Adrenal gland (tissue), 12 donors: ENCODE results near the gene UNK. TPM values are rescaled to one million over a fixed set of nuclear protein-coding genes. Genes with fewer than 3 reads are reported as not detected.

Experiments used
- DNase-seq, 7 donors: peaks; one replicate each; pipeline ENCODE4 v3.0.0-alpha.2; 2019 to 2020
- H3K27ac ChIP-seq, 5 donors: fragments of 200-600 bp; sonication (generic) in 4 of 5; 1 replicate in 3 of 5; 2 replicates in 2 of 5; pipeline versions ENCODE4 v1.5.1 to v1.8.0; 2016 to 2020; ENCODE audit warnings: mild to moderate bottlenecking in 1 of 5
- H3K27me3 ChIP-seq: fragments of 200-600 bp; 2 replicates; pipeline ENCODE4 v1.8.0; 2021
- H3K36me3 ChIP-seq, 2 donors: fragments of 200-600 bp; replicated peaks in 1 of 2; 1 replicate in 1 of 2; 2 replicates in 1 of 2; pipeline versions ENCODE4 v1.5.1 to v1.8.0; 2018 to 2022
- H3K4me1 ChIP-seq, 2 donors: fragments of 200-600 bp; replicated peaks in 1 of 2; 1 replicate in 1 of 2; 2 replicates in 1 of 2; pipeline versions ENCODE4 v1.5.1 to v1.8.0; 2018 to 2021
- H3K4me3 ChIP-seq, 4 donors: fragments of 200-600 bp; sonication (generic) in 3 of 4; one replicate each; pipeline ENCODE4 v1.5.1; 2016 to 2018
- H3K9me3 ChIP-seq, 3 donors: fragments of 200-600 bp; sonication (generic) in 1 of 3; replicated peaks in 1 of 3; 1 replicate in 2 of 3; 2 replicates in 1 of 3; pipeline versions ENCODE4 v1.5.1 to v1.8.0; 2016 to 2021
- CTCF ChIP-seq, 6 experiments: fragments of 450-650 bp in 4 of 6; fragments of 200-600 bp in 2 of 6; sonication (generic) in 1 of 6; IDR thresholded peaks; 1 replicate in 5 of 6; 2 replicates in 1 of 6; pipeline versions ENCODE4 v1.5.1 to v1.8.0; 2016 to 2021; ENCODE audit warnings: antibody characterized with exemption in 6 of 6, mild to moderate bottlenecking in 2 of 6, moderate library complexity in 1 of 6
- POLR2A ChIP-seq, 2 donors: fragments of 450-650 bp; IDR thresholded peaks; one replicate each; pipeline ENCODE4 v1.6.1; 2017; ENCODE audit warnings: antibody characterized with exemption in 2 of 2, mild to moderate bottlenecking in 2 of 2, moderate library complexity in 1 of 2
- WGBS, 4 donors: extraction: QIAGEN DNeasy Blood & Tissue Kit in 2 of 4; methylation state at CpG; one replicate each; pipeline versions ENCODE4 v1.1.5 to v1.1.7; 2013 to 2017; 5-methylcytosine and 5-hydroxymethylcytosine counted together
- intact Hi-C, 2 donors: fragments of 100-400 bp; cut with DNase I; formaldehyde crosslinking; loops; one replicate each; pipeline versions ENCODE4 v1.14.1 to v1.15.0; 2022 to 2023
- polyA plus RNA-seq, 3 donors: library from polyadenylated mRNA; stranded (reverse); fragments of 200-250 nt in 2 of 3; fragments of 350-450 nt in 1 of 3; fragmentation: Illumina TruSeq in 1 of 3; extraction: RNeasy Lipid Tissue Mini Kit (QIAGEN cat#74804) in 1 of 3; gene quantifications; one replicate each; pipeline ENCODE4 v1.2.3, GENCODE V29; 2013 to 2014
- total RNA-seq, 9 donors: library from RNA; depleted of rRNA in 4 of 9; stranded (reverse); fragments of >200 nt in 4 of 9; fragments of 120-200 nt in 1 of 9; fragmentation: NEBNext Ultra II Directional in 1 of 9; extraction: Animal tissue kit (Norgen Biotek cat#: 25700) in 1 of 9; gene quantifications; one replicate each; pipeline versions ENCODE4 v1.1.0 to v1.2.4, GENCODE V29; 2013 to 2023
- donor health status: healthy with polysubstance abuse.
- donor health status: Bipolar disorder and iron deficiency.
- donor health status: DM: yes; HTN: yes; CAD: no.
- donor health status: DM: no; HTN: no; CAD: no.
- donor health status: DM: no; HTN: no; CAD: no.
- donor health status: DM: yes; HTN: yes; CAD: no.

The UNK gene
- total and polyA plus RNA-seq, 12 donors = 13.6 to 45.9 (median 24.6) TPM

GRCh38 chr17:75752802-75753513 is 31.6 kb upstream of the UNK start:
- H3K9me3 ChIP-seq = no peaks in the 10 kb centered on the region
- 65 to 72% (median 68%) methylated on average over 10 to 19 of the region's 19 CpGs for WGBS, 4 donors
- H3K36me3 ChIP-seq = peaks cover 0 to 3% of the 10 kb centered on the region in 2 donors
- no peak overlapping the region for H3K27ac ChIP-seq
- H3K27me3 ChIP-seq = no peaks in the 10 kb centered on the region
- no peak for DNase-seq
- intact Hi-C loops = no loop called here
- no peak for TF ChIP-seq POLR2A (IDR thresholded peaks at IDR 0.05)
- no peak for TF ChIP-seq CTCF (IDR thresholded peaks at IDR 0.05)
- H3K4me3 ChIP-seq = peak overlapping the region in 1 of 4 donors; percentile 59
- peaks cover 11 to 14% of the 10 kb centered on the region in 2 donors for H3K4me1 ChIP-seq

DNA sequence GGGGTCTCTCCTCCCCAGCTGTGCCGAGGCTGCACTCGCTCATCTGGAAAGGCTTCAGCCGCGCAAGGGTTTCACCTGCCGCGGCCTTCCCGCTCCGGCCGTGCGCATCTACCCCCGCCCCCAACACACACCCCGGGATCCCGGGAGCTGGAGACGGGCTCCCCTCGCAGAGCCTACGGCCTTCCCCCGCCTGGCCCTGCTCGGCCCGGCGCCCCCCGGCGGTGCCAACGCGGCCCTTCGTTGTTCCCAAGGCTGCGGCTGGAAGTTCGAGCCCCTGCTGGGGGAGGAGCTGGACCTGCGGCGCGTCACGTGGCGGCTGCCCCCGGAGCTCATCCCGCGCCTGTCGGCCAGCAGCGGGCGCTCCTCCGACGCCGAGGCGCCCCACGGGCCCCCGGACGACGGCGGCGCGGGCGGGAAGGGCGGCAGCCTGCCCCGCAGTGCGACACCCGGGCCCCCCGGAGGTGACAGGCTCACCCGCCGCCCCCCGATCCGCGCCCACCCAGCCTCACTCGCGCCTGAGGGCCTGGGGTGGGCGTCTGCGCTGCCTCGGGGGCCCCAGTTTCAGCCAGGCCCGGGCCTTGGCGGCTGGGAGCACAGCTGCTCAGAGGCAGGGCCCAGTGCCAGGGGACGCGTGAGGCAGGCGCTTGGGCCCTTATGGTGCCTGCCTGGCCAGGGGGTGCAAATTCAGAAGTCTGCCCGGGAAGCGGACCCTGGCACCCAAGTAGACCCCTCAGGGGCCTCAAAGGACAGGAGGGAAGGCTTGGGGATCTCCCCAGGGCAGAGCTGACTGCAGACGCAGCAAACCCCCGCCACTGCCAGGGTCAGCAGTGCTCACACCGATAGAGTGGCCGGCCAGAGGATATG is 30.9 kb upstream of the UNK start:
- TF ChIP-seq POLR2A (IDR thresholded peaks at IDR 0.05) (peak; percentile 8 to 25), CTCF (IDR thresholded peaks at IDR 0.05) (peak in 4 of 6 experiments; percentile 9 to 69 (median 60))
- peaks cover 11 to 14% of the 10 kb centered on the region in 2 donors for H3K4me1 ChIP-seq
- H3K36me3 ChIP-seq = peaks cover 0 to 8% of the 10 kb centered on the region in 2 donors
- H3K9me3 ChIP-seq = no peaks in the 10 kb centered on the region
- peak overlapping the region in 1 of 4 donors; percentile 59 for H3K4me3 ChIP-seq
- DNase-seq = peak in 5 of 7 donors; percentile 68 to 70 (median 69)
- no peaks in the 10 kb centered on the region for H3K27me3 ChIP-seq
- H3K27ac ChIP-seq = peak overlapping the region in 1 of 5 donors; percentile 59
- intact Hi-C loops = no loop called here
- 2 to 73% (median 6%) methylated on average over 6 to 76 of the region's 76 CpGs for WGBS, 4 donors

DNA sequence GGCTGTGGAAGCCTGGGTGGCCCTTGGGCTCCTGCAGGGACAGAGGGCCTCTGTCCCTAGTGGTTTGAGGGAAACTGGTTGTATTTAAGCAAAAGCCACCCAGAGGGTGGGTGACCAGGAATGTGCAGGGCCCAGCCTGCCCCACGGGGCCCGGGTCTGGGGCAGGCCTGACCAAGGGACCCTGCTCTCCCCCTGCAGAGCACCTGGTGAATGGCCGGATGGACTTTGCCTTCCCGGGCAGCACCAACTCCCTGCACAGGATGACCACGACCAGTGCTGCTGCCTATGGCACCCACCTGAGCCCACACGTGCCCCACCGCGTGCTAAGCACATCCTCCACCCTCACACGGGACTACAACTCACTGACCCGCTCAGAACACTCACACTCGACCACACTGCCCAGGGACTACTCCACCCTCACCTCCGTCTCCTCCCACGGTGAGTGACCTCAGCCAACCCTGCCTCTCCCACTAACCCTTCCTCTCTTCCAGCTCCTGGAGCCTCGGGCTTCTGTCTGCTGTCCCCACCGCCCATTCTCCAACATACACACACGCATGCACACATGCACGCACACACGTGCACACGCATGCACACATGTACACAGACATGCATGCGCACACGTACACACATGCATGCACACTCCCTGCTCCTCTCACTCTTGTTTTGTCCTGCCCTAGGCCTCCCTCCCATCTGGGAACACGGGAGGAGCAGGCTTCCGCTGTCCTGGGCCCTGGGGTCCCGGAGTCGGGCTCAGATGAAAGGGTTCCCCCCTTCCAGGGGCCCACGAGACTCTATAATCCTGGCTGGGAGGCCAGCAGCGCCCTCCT is 30.0 kb upstream of the UNK start:
- peaks cover 11 to 13% of the 10 kb centered on the region in 2 donors for H3K4me1 ChIP-seq
- WGBS, 4 donors = 82 to 84% (median 82%) methylated on average over 20 to 27 of the region's 27 CpGs
- peaks cover 0 to 8% of the 10 kb centered on the region in 2 donors for H3K36me3 ChIP-seq
- peak overlapping the region in 1 of 4 donors; percentile 59 for H3K4me3 ChIP-seq
- intact Hi-C loops = no loop called here
- no peaks in the 10 kb centered on the region for H3K9me3 ChIP-seq
- no peak for TF ChIP-seq POLR2A (IDR thresholded peaks at IDR 0.05)
- TF ChIP-seq CTCF (IDR thresholded peaks at IDR 0.05) = no peak
- DNase-seq = no peak
- H3K27me3 ChIP-seq = no peaks in the 10 kb centered on the region
- H3K27ac ChIP-seq = peak overlapping the region in 1 of 5 donors; percentile 59
